Subcutaneous abdominal adipose tissue (tissue), 5 donors: Measurements from ENCODE around the gene PTK6.

Experiments
- H3K27ac ChIP-seq: one replicate; pipeline ENCODE4 v1.7.0; 2013; ENCODE audit warnings: low read depth, mild to moderate bottlenecking, inconsistent platforms, low read length, moderate library complexity
- H3K27me3 ChIP-seq, 5 donors: one replicate each; pipeline ENCODE4 v1.7.0; 2013; ENCODE audit warnings: low read length in 5 of 5, inconsistent platforms in 1 of 5; ENCODE audit not compliant: control insufficient read depth in 5 of 5, insufficient read depth in 4 of 5
- H3K36me3 ChIP-seq, 5 donors: one replicate each; pipeline ENCODE4 v1.7.0; 2013; ENCODE audit warnings: low read length in 5 of 5; ENCODE audit not compliant: control insufficient read depth in 5 of 5, insufficient read depth in 5 of 5
- H3K4me1 ChIP-seq, 5 donors: one replicate each; pipeline ENCODE4 v1.7.0; 2013; ENCODE audit warnings: low read length in 5 of 5, mild to moderate bottlenecking in 3 of 5, moderate library complexity in 1 of 5; ENCODE audit not compliant: control insufficient read depth in 5 of 5, insufficient read depth in 5 of 5
- H3K4me3 ChIP-seq, 5 donors: one replicate each; pipeline ENCODE4 v1.7.0; 2013; ENCODE audit warnings: low read length in 5 of 5, low read depth in 1 of 5
- H3K9ac ChIP-seq, 5 donors: one replicate each; pipeline ENCODE4 v1.7.0; 2013; ENCODE audit warnings: low read length in 5 of 5, mild to moderate bottlenecking in 4 of 5, moderate library complexity in 3 of 5
- H3K9me3 ChIP-seq, 5 donors: one replicate each; pipeline ENCODE4 v1.7.0; 2013; ENCODE audit warnings: low read length in 5 of 5; ENCODE audit not compliant: control insufficient read depth in 5 of 5
- donor health status: healthy.
- donor health status: healthy.
- donor health status: healthy.
- donor health status: healthy.
- donor health status: healthy.

The PTK6 gene

DNA sequence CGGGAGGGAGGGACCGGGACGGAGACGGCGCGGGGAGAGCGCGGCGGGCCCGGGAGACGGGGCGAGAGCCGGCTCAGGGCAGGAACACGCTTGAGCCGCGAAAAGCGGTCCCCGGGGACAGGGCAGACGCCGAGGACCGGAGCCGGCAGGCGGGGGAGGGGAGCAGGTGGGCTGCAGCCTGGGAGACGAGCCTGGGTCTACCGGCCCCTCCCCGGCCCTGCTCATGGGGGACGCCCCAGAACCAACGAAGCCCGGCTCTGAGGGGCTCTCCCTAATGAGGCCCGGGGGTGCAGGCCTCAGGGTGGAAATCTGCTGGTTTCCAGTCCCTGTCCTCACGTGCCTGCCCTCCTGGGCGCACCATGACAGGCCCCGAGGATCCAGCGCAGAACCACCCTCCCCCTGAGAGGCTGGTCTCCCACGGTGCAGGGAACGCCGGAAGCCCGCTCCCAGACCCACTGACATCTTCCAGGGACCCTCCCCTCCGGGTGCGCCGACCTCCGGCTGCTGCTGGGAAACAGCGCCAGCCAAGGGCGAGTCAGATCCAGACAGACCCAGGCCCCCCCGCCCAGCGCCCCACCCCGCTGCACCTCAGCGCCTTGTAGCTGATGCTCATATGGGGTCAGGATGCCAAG, 37.7 kb downstream of the PTK6 start:
- Histone ChIP-seq H3K4me1 (peaks cover 0 to 16% (median 13%) of the 10 kb centered on the region in 5 donors), H3K4me3 (peak overlapping the region in 1 of 5 donors; percentile 44), H3K9ac (no peak overlapping the region), H3K27ac (no peak overlapping the region), H3K9me3 (peaks cover 0 to 4% (median 3%) of the 10 kb centered on the region in 5 donors), H3K36me3 (no peaks in the 10 kb centered on the region), H3K27me3 (peaks cover 28 to 67% (median 55%) of the 10 kb centered on the region in 5 donors)

DNA sequence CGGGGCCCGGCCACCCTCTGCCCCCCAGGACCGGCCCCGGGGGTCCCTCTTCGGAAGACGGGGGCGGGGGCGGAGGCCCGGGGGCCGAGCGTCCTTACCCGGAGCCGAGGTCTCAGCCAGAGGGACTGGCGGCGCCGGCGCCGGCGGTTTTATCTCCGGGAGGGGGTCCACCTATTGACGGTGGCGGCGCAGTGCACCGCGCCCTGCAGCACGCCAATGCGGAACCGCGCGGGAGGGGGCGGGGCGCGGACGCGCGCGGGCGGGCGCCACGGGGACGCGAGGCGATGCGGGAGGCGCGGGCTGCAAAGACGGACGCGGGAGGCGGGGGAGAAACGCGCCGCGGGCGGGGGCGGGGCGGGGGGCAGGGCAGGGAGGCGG, 38.2 kb downstream of the PTK6 start, which contains the start of gene EEF1A2:
TSS of gene EEF1A2 (minus strand) at position 124 of the 378 bp plus-strand sequence. CDS start 1,320 bp downstream, outside the sequence.
- Histone ChIP-seq H3K9ac (no peak within 1 kb of the TSS), H3K4me3 (peak within 1 kb of the TSS in 2 of 5 donors; percentile 24 to 44), H3K27me3 (peaks cover 28 to 69% (median 52%) of the 10 kb centered on the region in 5 donors), H3K27ac (no peak within 1 kb of the TSS), H3K9me3 (peaks cover 0 to 1% (median 0%) of the 10 kb centered on the region in 5 donors), H3K4me1 (peaks cover 0 to 16% (median 13%) of the 10 kb centered on the region in 5 donors), H3K36me3 (no peaks in the 10 kb centered on the region)

DNA sequence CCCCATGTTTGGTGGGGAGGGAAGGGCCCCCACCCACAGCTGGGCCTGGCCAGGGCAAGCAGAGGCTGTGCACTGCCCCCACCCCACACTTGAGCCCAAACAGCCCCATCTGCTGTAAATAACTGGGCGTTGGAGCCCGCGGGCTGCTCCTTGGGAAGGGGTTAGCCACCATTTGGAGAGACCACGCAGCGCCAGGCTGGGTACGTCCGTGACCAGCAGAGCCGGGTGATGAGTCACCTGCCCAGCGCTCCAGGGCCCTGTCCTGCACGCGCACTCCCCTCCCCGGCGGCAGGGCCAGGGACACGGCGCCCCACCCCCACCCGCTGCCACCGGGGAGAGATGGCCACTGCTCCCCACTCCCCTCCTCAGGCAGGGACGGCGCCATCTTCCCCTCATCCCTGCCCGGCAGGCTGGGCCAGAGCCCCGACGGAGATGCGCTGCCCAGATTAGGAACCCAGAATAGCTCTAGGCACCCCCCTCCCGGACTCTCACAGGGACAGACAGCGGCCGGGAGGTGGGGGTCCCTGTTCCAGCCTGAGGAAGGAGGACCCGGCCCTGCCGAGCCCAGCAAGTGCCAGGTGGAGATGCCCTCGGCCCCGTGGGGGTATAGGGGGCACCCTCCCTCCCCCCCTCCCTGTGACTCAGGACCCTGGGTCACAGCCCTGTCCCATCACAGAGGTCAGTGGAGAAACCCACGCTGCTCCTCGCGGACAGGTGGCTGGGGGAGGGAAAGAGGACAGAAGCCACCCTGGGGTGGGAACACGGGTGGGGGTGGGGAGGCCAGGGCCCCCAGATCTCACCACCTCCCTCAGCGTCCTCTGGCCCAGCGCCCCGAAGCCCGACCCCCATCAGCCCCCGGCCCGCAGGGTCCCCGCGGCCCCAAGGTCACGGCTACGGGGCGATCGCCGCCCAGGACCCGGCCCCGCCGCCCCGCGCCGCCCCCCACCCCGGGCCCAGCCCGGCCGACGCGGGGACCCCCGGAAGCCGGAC, 38.9 kb downstream of the PTK6 start:
- Histone ChIP-seq H3K27me3 (peaks cover 28 to 69% (median 52%) of the 10 kb centered on the region in 5 donors), H3K9me3 (no peaks in the 10 kb centered on the region), H3K4me1 (peaks cover 0 to 16% (median 13%) of the 10 kb centered on the region in 5 donors), H3K4me3 (no peak overlapping the region), H3K9ac (no peak overlapping the region), H3K36me3 (no peaks in the 10 kb centered on the region), H3K27ac (no peak overlapping the region)

DNA sequence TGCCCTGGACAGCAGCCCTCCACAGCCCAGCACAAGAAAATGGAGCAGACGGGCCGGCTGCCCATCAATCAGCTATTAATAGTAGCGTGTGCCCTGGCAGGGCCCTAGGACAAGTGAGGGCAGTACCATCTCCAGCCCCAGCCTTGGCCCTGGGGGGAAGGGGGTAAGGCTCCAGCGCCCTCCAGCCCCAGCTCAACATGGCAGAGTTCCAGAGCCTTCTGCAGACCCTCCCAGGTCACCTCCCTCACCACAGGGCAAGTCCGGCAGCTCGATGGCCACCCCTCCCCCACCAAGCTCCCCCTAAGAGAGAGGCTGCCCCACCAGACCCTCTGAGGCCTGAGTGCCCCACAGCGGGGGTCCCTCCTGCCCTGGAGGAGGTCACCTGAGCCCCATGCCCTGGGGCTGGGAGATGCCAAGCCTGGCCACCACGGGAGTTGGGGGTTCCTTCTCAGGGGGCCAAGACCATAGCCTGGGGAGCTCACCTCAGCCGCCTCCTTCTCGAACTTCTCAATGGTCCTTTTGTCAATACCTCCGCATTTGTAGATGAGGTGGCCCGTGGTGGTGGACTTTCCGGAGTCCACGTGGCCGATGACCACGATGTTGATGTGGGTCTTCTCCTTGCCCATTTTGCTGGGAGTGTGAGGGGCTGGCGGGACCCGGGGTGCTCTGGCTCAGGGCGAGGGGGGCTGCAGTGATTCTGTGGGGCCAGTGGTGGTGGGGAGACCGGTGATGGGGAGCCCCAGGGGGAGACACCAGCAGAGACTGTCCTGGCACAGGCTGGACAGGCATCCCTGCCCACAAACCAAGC, 39.8 kb downstream of the PTK6 start:
- H3K4me1 ChIP-seq, result peaks cover 0 to 16% (median 13%) of the 10 kb centered on the region in 5 donors
- H3K4me3 ChIP-seq, result no peak overlapping the region
- H3K27ac ChIP-seq, result no peak overlapping the region
- H3K9ac ChIP-seq, result no peak overlapping the region
- H3K9me3 ChIP-seq, result peaks cover 0 to 4% (median 0%) of the 10 kb centered on the region in 5 donors
- peaks cover 22 to 62% (median 47%) of the 10 kb centered on the region in 5 donors for H3K27me3 ChIP-seq
- H3K36me3 ChIP-seq, result no peaks in the 10 kb centered on the region

DNA sequence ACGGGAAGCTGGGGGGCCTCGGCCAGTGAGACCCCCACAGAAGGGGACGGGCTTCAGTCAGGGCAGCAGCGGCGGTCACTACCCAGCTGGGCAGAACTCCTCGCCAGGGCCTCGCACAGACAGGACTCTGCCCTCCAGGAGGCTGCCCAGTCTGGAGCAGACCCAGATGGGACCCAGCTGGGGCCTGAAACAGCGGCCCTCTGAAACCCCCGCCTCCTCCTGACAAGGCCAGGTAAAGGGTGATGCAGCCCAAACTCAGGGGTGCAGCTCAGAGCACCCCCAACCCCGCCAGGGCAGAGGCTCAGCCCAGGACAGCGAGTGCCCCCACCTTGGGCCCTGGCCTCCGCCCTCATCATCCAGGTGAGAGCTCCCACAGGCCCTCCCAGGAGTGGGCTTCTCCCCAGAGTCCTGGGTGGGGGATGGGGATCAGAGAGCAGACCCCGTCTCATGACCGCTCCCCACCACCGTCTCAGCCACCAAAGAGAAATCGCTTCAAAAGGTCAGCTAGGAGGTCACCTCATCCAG, 40.5 kb downstream of the PTK6 start:
- H3K36me3 ChIP-seq, result no peaks in the 10 kb centered on the region
- peak overlapping the region in 4 of 5 donors; percentile 57 to 64 (median 62) for H3K4me3 ChIP-seq
- peaks cover 0 to 6% (median 0%) of the 10 kb centered on the region in 5 donors for H3K9me3 ChIP-seq
- no peak overlapping the region for H3K27ac ChIP-seq
- peaks cover 0 to 16% (median 13%) of the 10 kb centered on the region in 5 donors for H3K4me1 ChIP-seq
- peaks cover 18 to 56% (median 43%) of the 10 kb centered on the region in 5 donors for H3K27me3 ChIP-seq
- H3K9ac ChIP-seq, result no peak overlapping the region

DNA sequence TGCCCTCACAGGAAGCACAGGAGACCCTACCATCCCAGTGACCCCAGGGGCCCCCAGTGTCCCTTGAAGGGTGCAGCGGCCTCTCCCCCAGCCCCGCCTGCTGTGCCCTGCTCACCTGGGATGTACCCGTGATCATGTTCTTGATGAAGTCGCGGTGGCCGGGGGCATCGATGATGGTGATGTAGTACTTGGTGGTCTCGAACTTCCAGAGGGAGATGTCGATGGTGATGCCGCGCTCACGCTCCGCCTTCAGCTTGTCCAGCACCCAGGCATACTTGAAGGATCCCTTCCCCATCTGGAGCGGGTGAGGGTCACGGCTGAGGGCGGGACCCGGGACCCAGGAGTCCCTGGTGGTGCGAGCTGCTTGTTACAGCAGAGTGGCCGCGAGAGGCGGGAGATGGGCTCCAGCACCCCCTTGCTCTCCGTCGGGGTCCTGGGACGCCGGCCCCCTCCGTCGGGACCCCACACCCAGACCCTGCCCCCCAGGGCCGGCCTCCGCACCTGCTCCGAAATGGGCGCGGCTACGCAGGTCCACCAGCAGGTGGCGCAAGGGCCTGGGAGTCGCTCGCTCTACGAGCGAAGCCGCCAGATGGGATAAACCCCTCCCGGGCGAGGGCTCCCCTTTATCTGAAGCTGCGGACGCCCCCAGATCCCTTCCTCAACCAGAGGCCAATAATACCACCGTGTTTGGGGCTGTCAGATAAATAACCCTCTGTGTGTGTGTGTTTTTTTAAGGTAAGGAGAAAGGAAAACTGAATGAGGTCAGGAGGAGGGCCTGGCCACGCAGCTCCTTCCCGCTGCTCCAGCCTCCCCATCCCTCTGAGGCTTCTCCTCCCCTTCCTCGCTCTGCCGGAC, 41.2 kb downstream of the PTK6 start:
- Histone ChIP-seq H3K4me3 (peak overlapping the region; percentile 57 to 64 (median 62)), H3K27me3 (peaks cover 18 to 58% (median 46%) of the 10 kb centered on the region in 5 donors), H3K4me1 (peaks cover 0 to 16% (median 13%) of the 10 kb centered on the region in 5 donors), H3K9me3 (peaks cover 0 to 6% (median 0%) of the 10 kb centered on the region in 5 donors), H3K9ac (no peak overlapping the region), H3K36me3 (no peaks in the 10 kb centered on the region), H3K27ac (no peak overlapping the region)

DNA sequence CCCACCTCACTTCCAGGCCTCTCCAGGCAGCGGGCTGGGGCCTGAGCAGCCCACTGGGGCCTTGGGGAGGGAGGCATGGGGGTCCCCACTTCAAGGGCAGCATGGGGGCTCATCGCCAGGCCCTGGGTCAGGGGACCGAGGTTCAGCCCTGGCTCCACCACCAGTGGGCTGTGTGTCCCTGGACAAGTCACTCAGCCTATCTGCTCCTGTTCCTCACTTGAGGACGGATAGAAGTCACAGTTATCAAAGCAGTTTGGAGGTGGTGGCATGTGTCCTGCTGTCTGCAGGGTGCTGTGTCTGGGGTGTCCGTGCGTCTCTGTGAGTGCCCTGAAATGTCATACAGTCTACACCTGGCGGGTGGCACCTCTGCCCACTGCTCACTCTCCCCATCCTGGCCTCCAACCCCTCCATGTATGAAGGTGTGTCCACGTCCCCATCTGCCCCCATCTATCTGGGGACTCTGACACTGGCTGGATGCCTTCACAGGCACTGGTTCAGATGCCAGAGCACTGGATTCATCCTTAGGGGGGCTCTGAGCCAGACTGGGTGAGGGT, 41.9 kb downstream of the PTK6 start:
- Histone ChIP-seq H3K27ac (no peak overlapping the region), H3K4me1 (peaks cover 0 to 16% (median 13%) of the 10 kb centered on the region in 5 donors), H3K4me3 (no peak overlapping the region)

DNA sequence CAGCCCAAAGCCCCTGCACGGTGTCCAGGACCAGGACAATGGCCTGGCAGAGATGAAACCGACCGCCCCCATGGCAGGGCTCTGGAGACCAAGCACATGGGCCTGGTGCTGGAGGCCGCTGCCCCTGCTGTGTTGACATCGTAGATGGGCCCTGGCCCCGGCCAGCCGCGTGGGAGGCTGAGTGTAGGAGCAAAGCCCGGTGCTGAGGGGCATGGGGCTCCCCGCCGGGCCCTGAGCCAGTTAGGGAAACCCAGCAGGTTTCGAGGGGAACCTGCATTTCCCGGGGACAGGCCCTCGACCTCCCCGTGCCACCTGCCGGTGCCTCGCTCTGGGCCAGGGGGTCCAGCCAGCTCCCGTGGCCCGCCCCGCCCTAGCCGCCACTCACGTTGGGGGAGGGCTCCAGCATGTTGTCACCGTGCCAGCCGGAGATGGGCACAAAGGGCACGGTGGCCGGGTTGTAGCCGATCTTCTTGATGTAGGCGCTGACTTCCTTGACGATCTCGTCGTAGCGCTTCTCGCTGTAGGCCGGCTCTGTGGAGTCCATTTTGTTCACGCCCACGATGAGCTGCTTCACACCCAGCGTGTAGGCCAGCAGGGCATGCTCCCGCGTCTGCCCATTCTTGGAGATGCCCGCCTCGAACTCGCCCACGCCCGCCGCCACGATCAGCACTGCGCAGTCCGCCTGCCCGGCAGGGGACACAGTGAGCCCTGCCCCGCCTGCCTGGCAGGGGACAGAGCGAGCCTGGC, 42.6 kb downstream of the PTK6 start:
- H3K36me3 ChIP-seq, result no peaks in the 10 kb centered on the region
- peaks cover 0 to 16% (median 13%) of the 10 kb centered on the region in 5 donors for H3K4me1 ChIP-seq
- no peak overlapping the region for H3K27ac ChIP-seq
- H3K9me3 ChIP-seq, result peaks cover 0 to 6% (median 0%) of the 10 kb centered on the region in 5 donors
- H3K27me3 ChIP-seq, result peaks cover 13 to 57% (median 41%) of the 10 kb centered on the region in 5 donors
- H3K4me3 ChIP-seq, result no peak overlapping the region
- no peak overlapping the region for H3K9ac ChIP-seq

More for the DNA sequence above, 41.9 kb downstream of the PTK6 start:
- Histone ChIP-seq H3K36me3 (no peaks in the 10 kb centered on the region), H3K27me3 (peaks cover 17 to 56% (median 45%) of the 10 kb centered on the region in 5 donors), H3K9me3 (peaks cover 0 to 6% (median 0%) of the 10 kb centered on the region in 5 donors), H3K9ac (no peak overlapping the region)
